WTC11 (cell line): Measurements from ENCODE around the gene IDH3G. TPM values are rescaled to one million over a fixed set of nuclear protein-coding genes. Genes with fewer than 3 reads are reported as not detected.

Experiments used
- ATAC-seq: fragments of 200-7000 bp; cut with Tn5 transposase; 2 replicates; pipeline ENCODE4 v1.10.0; 2021; ENCODE audit warnings: mild to moderate bottlenecking, moderate library complexity
- CTCF ChIA-PET: fragments of 300-600 bp; sonication (Branson Sonifier 250); formaldehyde crosslinking; loops from one replicate; lab custom pipeline; 2021; ENCODE audit warnings: antibody characterized with exemption; lab: Charles Lee
- POLR2A ChIA-PET: fragments of 350-600 bp; sonication (Branson Sonifier 250); formaldehyde crosslinking; loops from one replicate; lab custom pipeline; 2021; ENCODE audit warnings: antibody characterized with exemption; lab: Charles Lee
- DNase-seq: peaks from one replicate; pipeline ENCODE4 v3.0.0; 2021; ENCODE audit warnings: low spot score
- H3K27ac Mint-ChIP-seq: 2 replicates; pipeline ENCODE4 v1.8.0; 2021; ENCODE audit warnings: mixed read lengths
- H3K27me3 Mint-ChIP-seq: 2 replicates; pipeline ENCODE4 v1.8.0; 2021; ENCODE audit warnings: low read depth, mild to moderate bottlenecking, moderate library complexity, mixed read lengths
- H3K36me3 Mint-ChIP-seq: 2 replicates; pipeline ENCODE4 v1.8.0; 2021; ENCODE audit warnings: mixed read lengths
- H3K4me1 Mint-ChIP-seq: 2 replicates; pipeline ENCODE4 v1.8.0; 2022; ENCODE audit warnings: mixed read lengths
- H3K4me3 Mint-ChIP-seq: 2 replicates; pipeline ENCODE4 v1.8.0; 2021; ENCODE audit warnings: mild to moderate bottlenecking, moderate library complexity, mixed read lengths
- H3K9me3 Mint-ChIP-seq: 2 replicates; pipeline ENCODE4 v1.8.0; 2021; ENCODE audit warnings: mixed read lengths
- ARID4B ChIP-seq: sonication (generic); formaldehyde crosslinking; IDR thresholded peaks from 2 replicates; pipeline ENCODE4 v1.8.0; 2023; ENCODE audit warnings: missing genetic modification reagents, mild to moderate bottlenecking, borderline replicate concordance
- ATF2 ChIP-seq: sonication (generic); formaldehyde crosslinking; IDR thresholded peaks from 2 replicates; pipeline ENCODE4 v1.8.1; 2022; ENCODE audit warnings: low read depth, missing genetic modification reagents, borderline replicate concordance
- CREB1 ChIP-seq: sonication (generic); formaldehyde crosslinking; IDR thresholded peaks from 2 replicates; pipeline ENCODE4 v1.8.0; 2023; ENCODE audit warnings: mild to moderate bottlenecking, missing genetic modification reagents
- CTCF ChIP-seq: fragments of 200-600 bp; IDR thresholded peaks from 2 replicates; pipeline ENCODE4 v1.8.0; 2022; ENCODE audit warnings: antibody characterized with exemption
- FOXP1 ChIP-seq: sonication (generic); formaldehyde crosslinking; IDR thresholded peaks from 2 replicates; pipeline ENCODE4 v1.8.0; 2022; ENCODE audit warnings: missing genetic modification reagents, mild to moderate bottlenecking, moderate library complexity, borderline replicate concordance
- GABPB1 ChIP-seq: sonication (generic); formaldehyde crosslinking; IDR thresholded peaks from 2 replicates; pipeline ENCODE4 v1.8.1; 2023; ENCODE audit warnings: mild to moderate bottlenecking, missing genetic modification reagents
- HMGA2 ChIP-seq: fragments of 250-450 bp; sonication (Bioruptor Pico); IDR thresholded peaks from 2 replicates; pipeline ENCODE4 v1.4.0; 2021; ENCODE audit warnings: mild to moderate bottlenecking, moderate library complexity
- MYBL2 ChIP-seq: sonication (generic); formaldehyde crosslinking; IDR thresholded peaks from 2 replicates; pipeline ENCODE4 v1.8.1; 2023; ENCODE audit warnings: mild to moderate bottlenecking, moderate library complexity, missing genetic modification reagents
- RORB ChIP-seq: fragments of 250-450 bp; sonication (Bioruptor Pico); IDR thresholded peaks from 2 replicates; pipeline ENCODE4 v1.9.0; 2021; ENCODE audit warnings: mild to moderate bottlenecking
- ZNF138 ChIP-seq: sonication (generic); formaldehyde crosslinking; conservative IDR thresholded peaks from 2 replicates; pipeline ENCODE4 v1.8.1; 2022; ENCODE audit warnings: mild to moderate bottlenecking, moderate library complexity, missing genetic modification reagents
- ZNF317 ChIP-seq: sonication (generic); formaldehyde crosslinking; IDR thresholded peaks from 2 replicates; pipeline ENCODE4 v1.8.1; 2023; ENCODE audit warnings: low read depth, mild to moderate bottlenecking, moderate library complexity, missing genetic modification reagents, borderline replicate concordance
- ZNF512 ChIP-seq: sonication (generic); formaldehyde crosslinking; IDR thresholded peaks from 2 replicates; pipeline ENCODE4 v1.8.1; 2022; ENCODE audit warnings: missing genetic modification reagents, borderline replicate concordance
- ZNF532 ChIP-seq: fragments of 250-450 bp; sonication (Bioruptor Pico); IDR thresholded peaks from 2 replicates; pipeline ENCODE4 v1.9.0; 2021; ENCODE audit warnings: mild to moderate bottlenecking, borderline replicate concordance
- total RNA-seq: library from RNA; stranded (reverse); gene quantifications from 3 replicates; pipeline ENCODE4 v1.2.3, GENCODE V29; 2021

The IDH3G gene
- total RNA-seq, 1 experiment from 2014 or later: 52.4 TPM

GRCh38 chrX:153803211-153804099, 9.3 kb upstream of the IDH3G start (continued):
- TF ChIP-seq MYBL2 (CRISPR knock-in tag): no peak

GRCh38 chrX:153802513-153803045, 8.4 kb upstream of the IDH3G start:
- no peak for DNase-seq
- TF ChIP-seq ARID4B: no peak
- no peak for TF ChIP-seq FOXP1
- H3K4me1 Mint-ChIP-seq: no peaks in the 10 kb centered on the region
- no peaks in the 10 kb centered on the region for H3K9me3 Mint-ChIP-seq
- peak overlapping the region; percentile 89 for H3K27ac Mint-ChIP-seq
- no peak overlapping the region for H3K4me3 Mint-ChIP-seq
- peaks cover 10% of the 10 kb centered on the region for H3K36me3 Mint-ChIP-seq
- ATAC-seq: no peak
- CTCF ChIA-PET: interaction anchor here (0.6 to 1.4 kb wide), 2 partner anchors 36 to 150 kb away, joined by 3 read pairs; no protein-coding TSS in a partner anchor
- POLR2A ChIA-PET: no interaction called here
- H3K27me3 Mint-ChIP-seq: no peaks in the 10 kb centered on the region

GRCh38 chrX:153801669-153802068, 7.5 kb upstream of the IDH3G start:
- no peaks in the 10 kb centered on the region; the same call in 1 of the 2 replicates for H3K4me1 Mint-ChIP-seq
- CTCF ChIA-PET: no interaction called here
- no peak overlapping the region for H3K4me3 Mint-ChIP-seq
- no peaks in the 10 kb centered on the region for H3K9me3 Mint-ChIP-seq
- no peak overlapping the region for H3K27ac Mint-ChIP-seq
- POLR2A ChIA-PET: no interaction called here
- no peak for DNase-seq
- no peak for ATAC-seq
- peaks cover 14% of the 10 kb centered on the region for H3K36me3 Mint-ChIP-seq
- TF ChIP-seq ZNF532 (CRISPR knock-in tag): no peak
- no peak for TF ChIP-seq ATF2 (CRISPR knock-in tag)
- no peak for TF ChIP-seq GABPB1 (CRISPR knock-in tag)
- no peak for TF ChIP-seq ZNF138 (CRISPR knock-in tag)
- TF ChIP-seq RORB (CRISPR knock-in tag): no peak
- no peak for TF ChIP-seq HMGA2 (CRISPR knock-in tag)
- no peak for TF ChIP-seq ZNF512
- TF ChIP-seq CREB1: no peak
- no peak for TF ChIP-seq ZNF317 (CRISPR knock-in tag)
- TF ChIP-seq CTCF: no peak
- H3K27me3 Mint-ChIP-seq: no peaks in the 10 kb centered on the region
